HepG2 (cell line): Measurements from ENCODE around the gene ZNF446. TPM values are rescaled to one million over a fixed set of nuclear protein-coding genes. Genes with fewer than 3 reads are reported as not detected.

Source experiments
- ATAC-seq: fragments of 200-7000 bp; cut with Tn5 transposase; 3 replicates; pipeline ENCODE4 v1.9.1; 2020; ENCODE audit warnings: mild to moderate bottlenecking, moderate library complexity
- BruUV-seq: library from RNA; stranded (reverse); fragments of 400-500 nt; replicated peaks from 2 replicates; lab custom pipeline; 2021; lab: Mats Ljungman, UMichigan
- CTCF ChIA-PET: fragments of 300-600 bp; formaldehyde crosslinking; extraction: SDS; loops from one replicate; lab custom pipeline; 2021; ENCODE audit warnings: low total read pairs, inconsistent platforms, low intra/inter-chr PET ratio; lab: Yijun Ruan, JAX
- POLR2A ChIA-PET: fragments of 350-600 bp; sonication (Branson Sonifier 250); formaldehyde crosslinking; loops from one replicate; lab custom pipeline; 2020; ENCODE audit warnings: antibody characterized with exemption, inconsistent platforms; lab: Yijun Ruan, JAX
- DNase-seq: peaks from one replicate; pipeline ENCODE4 v3.0.0-alpha.2; 2015; ENCODE audit warnings: low spot score
- FAIRE-seq: peaks from 3 replicates; lab custom pipeline; 2011; peaks lifted over from hg19 to GRCh38; lab: Jason Lieb, UNC
- H2AFZ ChIP-seq: one replicate; pipeline ENCODE4 v1.6.1; 2011; ENCODE audit warnings: low read length, inconsistent platforms
- H3K27ac ChIP-seq: fragments of 300-600 bp; 3 replicates; pipeline ENCODE4 v1.8.0; 2011; ENCODE audit warnings: mixed run types, mild to moderate bottlenecking, mixed read lengths, low read length, inconsistent platforms; ENCODE audit not compliant: insufficient read depth; ENCODE audit errors: extremely low read length
- H3K27me3 ChIP-seq, 2 experiments: fragments of 200-600 bp in 1 of 2; 2 replicates in 1 of 2; 3 replicates in 1 of 2; pipeline versions ENCODE4 v1.6.0 to v1.8.0; 2011; ENCODE audit warnings: low read length in 2 of 2, mild to moderate bottlenecking in 2 of 2, moderate library complexity in 2 of 2, inconsistent platforms in 1 of 2; ENCODE audit not compliant: insufficient read depth in 2 of 2, control insufficient read depth in 1 of 2
- H3K36me3 ChIP-seq, 2 experiments: fragments of 200-600 bp in 1 of 2; replicated peaks in 1 of 2; 2 replicates in 1 of 2; 3 replicates in 1 of 2; pipeline versions ENCODE4 v1.5.1 to v1.8.0; 2011; ENCODE audit warnings: low read length in 2 of 2, inconsistent platforms in 1 of 2; ENCODE audit not compliant: insufficient read depth in 2 of 2, control insufficient read depth in 1 of 2
- H3K4me1 ChIP-seq: 2 replicates; pipeline ENCODE4 v1.5.1; 2012; ENCODE audit warnings: low read length, inconsistent platforms; ENCODE audit not compliant: insufficient read depth
- H3K4me2 ChIP-seq: 2 replicates; pipeline ENCODE4 v1.6.0; 2011; ENCODE audit warnings: low read depth, low read length, inconsistent platforms
- H3K4me3 ChIP-seq, 3 experiments: fragments of 200-600 bp in 1 of 3; sonication (generic), shearing (Covaris generic) in 1 of 3; replicated peaks in 1 of 3; 2 replicates each; pipeline ENCODE4 v1.5.1; 2011 to 2016; ENCODE audit warnings: low read length in 3 of 3, inconsistent platforms in 2 of 3, low read depth in 2 of 3, mild to moderate bottlenecking in 2 of 3, control low read depth in 1 of 3, mixed read lengths in 1 of 3; ENCODE audit not compliant: insufficient read depth in 1 of 3
- H3K79me2 ChIP-seq: one replicate; pipeline ENCODE4 v1.6.1; 2011; ENCODE audit warnings: low read length, inconsistent platforms; ENCODE audit not compliant: insufficient read depth
- H3K9ac ChIP-seq: 2 replicates; pipeline ENCODE4 v1.6.0; 2011; ENCODE audit warnings: mild to moderate bottlenecking, low read depth, low read length, inconsistent platforms; ENCODE audit not compliant: insufficient read depth
- H3K9me3 ChIP-seq: 2 replicates; pipeline ENCODE4 v1.5.1; 2012; ENCODE audit warnings: mild to moderate bottlenecking, low read length
- H4K20me1 ChIP-seq: 2 replicates; pipeline ENCODE4 v1.6.0; 2011; ENCODE audit warnings: inconsistent platforms, mild to moderate bottlenecking, low read length, moderate library complexity; ENCODE audit not compliant: insufficient read depth
- ARID2 ChIP-seq: sonication (generic); formaldehyde crosslinking; IDR thresholded peaks from 2 replicates; pipeline ENCODE4 v1.8.1; 2022; ENCODE audit warnings: mild to moderate bottlenecking, missing genetic modification reagents, borderline replicate concordance
- CHCHD3 ChIP-seq: sonication (generic); formaldehyde crosslinking; IDR thresholded peaks from 2 replicates; pipeline ENCODE4 v1.8.0; 2022; ENCODE audit warnings: mild to moderate bottlenecking, missing genetic modification reagents, moderate library complexity
- GABPB1 ChIP-seq: IDR thresholded peaks from 2 replicates; pipeline ENCODE4 v1.6.1; 2016; ENCODE audit warnings: mild to moderate bottlenecking, missing genetic modification reagents, moderate library complexity, missing compliant biosample characterization
- MTERF4 ChIP-seq: sonication (generic); formaldehyde crosslinking; IDR thresholded peaks from 2 replicates; pipeline ENCODE4 v1.8.0; 2023; ENCODE audit warnings: mild to moderate bottlenecking, missing genetic modification reagents
- RBM22 ChIP-seq: fragments of 200-400 bp; formaldehyde crosslinking; optimal IDR thresholded peaks from 2 replicates; pipeline ENCODE3; 2017; ENCODE audit warnings: mild to moderate bottlenecking, low read length, moderate library complexity
- RFX3 ChIP-seq: IDR thresholded peaks from 2 replicates; pipeline ENCODE4 v1.6.1; 2016; ENCODE audit warnings: missing biosample characterization, missing genetic modification reagents
- SMAD1 ChIP-seq: sonication (generic); formaldehyde crosslinking; IDR thresholded peaks from 2 replicates; pipeline ENCODE4 v1.4.0; 2020; ENCODE audit warnings: missing genetic modification reagents, low read depth, mild to moderate bottlenecking, borderline replicate concordance
- SOX13 ChIP-seq, 3 experiments: fragments of 450-650 bp in 1 of 3; sonication (generic) in 1 of 3; formaldehyde crosslinking in 1 of 3; IDR thresholded peaks in 2 of 3; conservative IDR thresholded peaks in 1 of 3; 2 replicates each; pipeline versions ENCODE4 v1.5.0 to v1.6.1; 2016 to 2020; ENCODE audit warnings: antibody characterized with exemption in 1 of 3, mild to moderate bottlenecking in 1 of 3, missing compliant biosample characterization in 1 of 3, missing genetic modification reagents in 1 of 3, moderate library complexity in 1 of 3
- TBX3 ChIP-seq: fragments of 450-650 bp; IDR thresholded peaks from 2 replicates; pipeline ENCODE4 v1.6.1; 2017; ENCODE audit warnings: antibody characterized with exemption, mild to moderate bottlenecking, inconsistent platforms, borderline replicate concordance
- ZBTB39 ChIP-seq: sonication (generic); formaldehyde crosslinking; IDR thresholded peaks from 2 replicates; pipeline ENCODE4 v1.5.0; 2020; ENCODE audit warnings: missing genetic modification reagents
- ZFP37 ChIP-seq: sonication (generic); formaldehyde crosslinking; IDR thresholded peaks from 2 replicates; pipeline ENCODE4 v1.4.0; 2020; ENCODE audit warnings: missing genetic modification reagents, borderline replicate concordance
- ZNF501 ChIP-seq: sonication (generic); formaldehyde crosslinking; IDR thresholded peaks from 2 replicates; pipeline ENCODE4 v1.5.1; 2020; ENCODE audit warnings: mild to moderate bottlenecking, moderate library complexity, missing genetic modification reagents
- ZNF557 ChIP-seq: sonication (generic); formaldehyde crosslinking; IDR thresholded peaks from 2 replicates; pipeline ENCODE4 v1.4.0; 2020; ENCODE audit warnings: missing genetic modification reagents
- ZNF563 ChIP-seq: sonication (generic); formaldehyde crosslinking; IDR thresholded peaks from 2 replicates; pipeline ENCODE4 v1.8.0; 2022; ENCODE audit warnings: mild to moderate bottlenecking, moderate library complexity, missing genetic modification reagents
- ZNF605 ChIP-seq: sonication (generic); formaldehyde crosslinking; IDR thresholded peaks from 2 replicates; pipeline ENCODE4 v1.8.0; 2022; ENCODE audit warnings: mild to moderate bottlenecking, missing genetic modification reagents
- ZNF607 ChIP-seq: sonication (generic); formaldehyde crosslinking; IDR thresholded peaks from 2 replicates; pipeline ENCODE4 v1.5.1; 2020; ENCODE audit warnings: missing genetic modification reagents, mild to moderate bottlenecking, borderline replicate concordance
- ZNF777 ChIP-seq: sonication (generic); formaldehyde crosslinking; IDR thresholded peaks from 2 replicates; pipeline ENCODE4 v1.4.0; 2020; ENCODE audit warnings: missing genetic modification reagents
- ZNF800 ChIP-seq: sonication (generic); formaldehyde crosslinking; IDR thresholded peaks from 2 replicates; pipeline ENCODE4 v1.4.0; 2020; ENCODE audit warnings: missing genetic modification reagents
- WGBS: methylation state at CpG from one replicate; pipeline ENCODE4 v1.1.6; 2017; ENCODE audit warnings: low lambda C conversion rate; 5-methylcytosine and 5-hydroxymethylcytosine counted together
- in situ Hi-C: cut with HindIII; loops from 2 replicates; pipeline ENCODE4 v1.10.0; 2017; ENCODE audit warnings: low pct_unique_long_range_greater_than_20kb; ENCODE audit not compliant: extremely low pct_ligation_motif_present
- intact Hi-C: fragments of 100-400 bp; cut with micrococcal nuclease; formaldehyde crosslinking; loops from one replicate; pipeline ENCODE4 v1.10.0; 2022; ENCODE audit not compliant: unreplicated experiment
- polyA plus RNA-seq, 8 experiments: library from polyadenylated mRNA; depleted of rRNA in 3 of 8; stranded (reverse) in 7 of 8; unstranded in 1 of 8; fragments of >200 nt; fragmentation: Illumina TruSeq in 4 of 8; extraction: Trizol in 4 of 8; gene quantifications; 2 replicates each; pipeline versions ENCODE4 v1.2.1 to v1.2.3, GENCODE V29; 2011 to 2016; ENCODE audit warnings: low read depth in 4 of 8, missing spikeins in 1 of 8, mixed read lengths in 1 of 8; ENCODE audit not compliant: insufficient read depth in 1 of 8
- total RNA-seq, 5 experiments: library from RNA; depleted of rRNA; stranded (reverse); fragments of >200 nt; fragmentation: Illumina TruSeq; extraction: Trizol; gene quantifications; 2 replicates each; pipeline ENCODE4 v1.2.3, GENCODE V29; 2016; ENCODE audit warnings: low read depth in 1 of 5

The ZNF446 gene
- total and polyA plus RNA-seq, 2 of the 13 experiments (the other 11 are each of a cell fraction or from before 2014, with no cell fraction given): 3.0 to 3.6 TPM

GRCh38 chr19:58474997-58475713 is 997 bp upstream of the ZNF446 start:
- in situ Hi-C loops: no loop called here
- FAIRE-seq: no peak
- no peaks in the 10 kb centered on the region for H4K20me1 ChIP-seq
- peaks cover 20% of the 10 kb centered on the region for H3K4me1 ChIP-seq
- ATAC-seq: no peak
- TF ChIP-seq ZNF563 (CRISPR knock-in tag) (0 out of 2 replicates have a peak, but pooled peaks have one; percentile 10), ZNF800 (peak; percentile 8; the same call in 1 of the 2 replicates), RFX3 (peak; percentile 68; the same call in 1 of the 2 replicates), ZNF557 (CRISPR knock-in tag) (peak; percentile 30; the same call in 1 of the 2 replicates), SMAD1 (peak; percentile 3; the same call in 1 of the 2 replicates), ZBTB39 (CRISPR knock-in tag) (0 out of 2 replicates have a peak, but pooled peaks have one; percentile 20), ZNF605 (CRISPR knock-in tag) (0 out of 2 replicates have a peak, but pooled peaks have one; percentile 29), GABPB1 (CRISPR knock-in tag) (no peak), MTERF4 (0 out of 2 replicates have a peak, but pooled peaks have one; percentile 22), RBM22 (peak; percentile 8), ARID2 (0 out of 2 replicates have a peak, but pooled peaks have one; percentile 26), ZNF777 (0 out of 2 replicates have a peak, but pooled peaks have one; percentile 6), ZNF501 (CRISPR knock-in tag) (no peak), ZNF607 (0 out of 2 replicates have a peak, but pooled peaks have one; percentile 10), ZFP37 (0 out of 2 replicates have a peak, but pooled peaks have one; percentile 9), TBX3 (no peak), SOX13 (IDR thresholded peaks at IDR 0.05) (no peak), SOX13 (CRISPR knock-in tag; conservative IDR thresholded peaks at IDR 0.05 in 1 of 2, IDR thresholded peaks at IDR 0.05 in 1 of 2) (no peak), CHCHD3 (no peak)
- H3K9ac ChIP-seq: peak overlapping the region; percentile 73
- intact Hi-C loops: no loop called here
- H3K27me3 ChIP-seq: no peaks in the 10 kb centered on the region; a peak in 1 of 5 replicates
- no peak for DNase-seq
- no peak overlapping the region for H2AFZ ChIP-seq
- peak overlapping the region; percentile 75 to 88 (median 75) for H3K4me3 ChIP-seq
- H3K27ac ChIP-seq: peak overlapping the region; percentile 77
- H3K36me3 ChIP-seq: peaks cover 3 to 17% of the 10 kb centered on the region in 2 experiments; a peak in 4 of 5 replicates
- no peaks in the 10 kb centered on the region for H3K9me3 ChIP-seq
- CTCF ChIA-PET: no interaction called here
- 47% methylated on average over 18 of the region's 27 CpGs for WGBS
- H3K79me2 ChIP-seq: no peaks in the 10 kb centered on the region
- H3K4me2 ChIP-seq: peak overlapping the region; percentile 97
- no TSS peak for BruUV-seq
- POLR2A ChIA-PET: interaction anchor here (0.7 to 1.5 kb wide), 9 partner anchors 10 to 113 kb away, joined by 3 to 5 read pairs (median 3); partner anchors contain the start of genes SLC27A5, ZBTB45, ZNF497 and ZNF584
